Hepatocyte (in vitro differentiated cells): ENCODE results near the gene ARSD.

Experiments used
- EZH2 ChIP-seq: fragments of 200-600 bp; sonication (generic); IDR thresholded peaks from 2 replicates; pipeline ENCODE4 v1.6.1; 2016; ENCODE audit warnings: antibody characterized with exemption, mild to moderate bottlenecking, borderline replicate concordance
- EZH2phosphoT487 ChIP-seq: fragments of 200-600 bp; sonication (generic); IDR thresholded peaks from one replicate; pipeline ENCODE4 v1.6.1; 2018; ENCODE audit warnings: antibody characterized with exemption, mild to moderate bottlenecking, low read depth, moderate library complexity; ENCODE audit not compliant: unreplicated experiment, severe bottlenecking

- TF ChIP-seq EZH2 (no peak), EZH2phosphoT487 (no peak)
These were observed 25.8 kb downstream of the ARSD start for GRCh38 chrX:2903366-2903765.
